ENCODE data around the gene MICAL2.

Gene MICAL2

GRCh38 chr11:12298610-12299009 lies 188.2 kb downstream of the MICAL2 start:
- no peak for DNase-seq (ENCODE audit: low read depth, low spot score)
- ChIA-PET CTCF (interaction anchor here (5.3 kb wide), 1 partner anchor 8 kb away, joined by 63 read pairs; no protein-coding TSS in a partner anchor), POLR2A (no interaction called here)
- H3K4me3 ChIP-seq (ENCODE audit: low read depth, low read length): no peak overlapping the region
- TF ChIP-seq CTCF (IDR thresholded peaks at IDR 0.05; ENCODE audit: insufficient read depth, low read length, missing control alignments): no peak

DNA sequence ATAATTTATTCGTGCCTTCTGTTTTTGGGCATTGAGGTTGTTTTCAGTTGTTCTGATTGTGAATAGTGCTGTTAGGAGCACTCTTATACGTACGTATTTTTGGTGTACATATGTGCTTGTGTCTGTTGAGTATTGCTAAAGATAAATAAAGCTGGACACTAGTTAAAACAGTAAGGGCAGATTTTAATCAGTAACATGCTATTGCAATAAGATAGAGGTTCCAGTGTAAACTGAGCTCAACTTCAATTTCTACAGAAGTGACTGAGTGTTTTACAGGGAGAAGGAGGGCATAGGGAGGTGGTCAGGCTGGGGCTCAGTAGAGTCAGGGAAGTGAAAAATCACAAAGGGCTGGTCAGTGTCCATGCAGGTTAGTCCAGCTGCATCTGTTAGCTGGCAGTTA lies 191.0 kb downstream of the MICAL2 start:
- no peak for TF ChIP-seq CTCF (IDR thresholded peaks at IDR 0.05; ENCODE audit: insufficient read depth, low read length, missing control alignments)
- POLR2A ChIA-PET: no interaction called here
- CTCF ChIA-PET: interaction anchor here (1.0 to 5.3 kb wide), 4 partner anchors 9 to 30 kb away, joined by 3 to 63 read pairs (median 6); no protein-coding TSS in a partner anchor

DNA sequence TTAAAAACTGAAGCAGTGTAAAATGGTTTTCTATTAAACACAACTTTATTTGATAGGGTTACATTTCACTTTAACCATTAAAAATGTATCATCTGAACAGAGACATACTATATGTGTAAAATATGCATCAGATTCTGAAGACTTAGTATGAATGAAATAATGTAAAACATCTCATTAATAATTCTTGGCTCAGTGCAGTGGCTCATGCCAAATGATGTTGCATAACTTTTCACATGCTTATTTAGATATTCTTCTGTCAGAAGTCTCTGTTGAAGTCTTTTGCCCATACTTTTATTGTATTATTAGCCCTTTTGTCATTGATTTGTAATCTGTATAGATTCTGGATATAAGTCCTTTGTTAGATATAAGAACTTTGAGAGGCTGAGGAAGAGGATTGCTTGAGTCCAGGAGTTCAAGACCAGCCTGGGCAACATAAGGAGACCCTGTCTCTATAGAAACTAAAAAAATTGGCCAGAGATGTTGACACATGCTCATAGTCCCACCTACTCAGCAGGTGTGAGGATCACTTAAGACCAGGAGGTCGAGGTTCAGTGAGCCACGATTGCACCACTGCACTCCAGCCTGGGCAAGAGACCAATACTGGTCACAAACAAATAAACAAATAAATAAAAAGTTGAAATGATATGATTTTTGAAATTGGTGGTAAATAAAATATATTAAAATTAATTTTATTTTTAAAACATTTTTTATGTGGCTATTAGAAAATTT lies 193.2 kb downstream of the MICAL2 start:
- ChIA-PET POLR2A (no interaction called here), CTCF (interaction anchor here (5.3 kb wide), 1 partner anchor 13 kb away, joined by 63 read pairs; no protein-coding TSS in a partner anchor)
- DNase-seq (ENCODE audit: low read depth, low spot score): no peak

More for the DNA sequence above, 191.0 kb downstream of the MICAL2 start:
- DNase-seq (ENCODE audit: low read depth, low spot score): no peak
- H3K4me3 ChIP-seq (ENCODE audit: low read depth, low read length): no peak overlapping the region

DNA sequence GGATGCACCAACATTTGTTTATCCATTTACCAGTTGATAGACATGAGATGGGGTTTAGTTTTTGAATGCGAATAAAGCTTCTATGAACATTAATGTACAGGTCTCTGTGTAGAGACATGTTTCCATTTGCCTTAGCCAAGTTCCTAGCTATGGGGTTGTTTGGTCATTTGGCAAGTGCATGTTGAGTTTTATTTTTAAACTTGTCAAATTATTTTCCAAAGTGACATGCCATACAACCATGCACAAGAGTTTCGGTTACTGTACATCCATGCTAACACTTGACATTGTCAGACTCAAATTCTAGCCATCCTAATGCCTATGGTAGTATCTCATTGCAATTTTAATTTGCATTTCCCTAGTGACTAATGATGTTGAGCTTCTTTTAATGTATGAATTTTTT lies 196.4 kb downstream of the MICAL2 start:
- H3K4me3 ChIP-seq (ENCODE audit: low read depth, low read length): no peak overlapping the region
- CTCF ChIA-PET: interaction anchor here (2.0 kb wide), 1 partner anchor 18 kb away, joined by 9 read pairs; no protein-coding TSS in a partner anchor
- POLR2A ChIA-PET: no interaction called here
- DNase-seq (ENCODE audit: low read depth, low spot score): no peak
- TF ChIP-seq CTCF (IDR thresholded peaks at IDR 0.05; ENCODE audit: insufficient read depth, low read length, missing control alignments): no peak

More for the DNA sequence above, 193.2 kb downstream of the MICAL2 start:
- no peak for TF ChIP-seq CTCF (IDR thresholded peaks at IDR 0.05; ENCODE audit: insufficient read depth, low read length, missing control alignments)
- H3K4me3 ChIP-seq (ENCODE audit: low read depth, low read length): no peak overlapping the region

- CTCF ChIA-PET: interaction anchor here (1.5 to 2.1 kb wide), 2 partner anchors 23 to 652 kb away, joined by 4 to 13 read pairs; no protein-coding TSS in a partner anchor
- TF ChIP-seq CTCF (IDR thresholded peaks at IDR 0.05; ENCODE audit: insufficient read depth, low read length, missing control alignments): no peak
Measured at GRCh38 chr11:12312132-12312531, 201.7 kb downstream of the MICAL2 start.

More at GRCh38 chr11:12312132-12312531, 201.7 kb downstream of the MICAL2 start:
- POLR2A ChIA-PET: no interaction called here
- DNase-seq (ENCODE audit: low read depth, low spot score): no peak
- no peak overlapping the region for H3K4me3 ChIP-seq (ENCODE audit: low read depth, low read length)

Data from AG04449 (cell line).